ENCODE measurements around the gene ATP8A2. TPM values are rescaled to one million over a fixed set of nuclear protein-coding genes. Genes with fewer than 3 reads are reported as not detected.
A peak's percentile ranks its signal among the peaks of the same experiment; 100 is the strongest.

Gene ATP8A2
- total and polyA plus RNA-seq, 2 of the 8 experiments (the other 6 are each of a cell fraction or from before 2014, with no cell fraction given): 2.4 to 8.3 TPM

GRCh38 chr13:25602176-25602575 lies 230.4 kb downstream of the ATP8A2 start:
- Histone ChIP-seq H3K14ac (ENCODE audit: insufficient read length) (no peak overlapping the region), H3K23ac (ENCODE audit: insufficient read length) (no peak overlapping the region), H4K8ac (ENCODE audit: extremely low read depth, insufficient read depth, low read length) (no peak overlapping the region), H3K36me3 (ENCODE audit: control insufficient read depth in 2 of 4, insufficient read depth in 4 of 4, low read length in 3 of 4) (no peaks in the 10 kb centered on the region), H4K20me1 (replicated peaks in 1 of 2; ENCODE audit: control insufficient read depth in 1 of 2, insufficient read depth in 2 of 2, low read length in 2 of 2) (no peaks in the 10 kb centered on the region), H2BK20ac (ENCODE audit: low read length) (no peak overlapping the region), H4K5ac (ENCODE audit: insufficient read length, low read depth, low read length) (no peak overlapping the region), H3K23me2 (ENCODE audit: low read depth, low read length) (no peaks in the 10 kb centered on the region; the same call in 1 of the 2 replicates), H2AFZ (ENCODE audit: low read length) (no peak overlapping the region), H2BK120ac (replicated peaks; ENCODE audit: low read depth, low read length) (no peak overlapping the region), H2BK5ac (ENCODE audit: low read depth, low read length) (peak overlapping the region; percentile 12; the same call in 1 of the 2 replicates), H3K9ac (replicated peaks in 1 of 4; ENCODE audit: extremely low read depth in 1 of 4, low read depth in 3 of 4, low read length in 3 of 4) (no peak overlapping the region), H3K27me3 (replicated peaks in 1 of 4; ENCODE audit: control insufficient read depth in 3 of 4, extremely low read depth in 1 of 4, insufficient read depth in 3 of 4, low read length in 3 of 4) (no peaks in the 10 kb centered on the region), H3K9me3 (ENCODE audit: insufficient read depth in 2 of 2, low read depth in 1 of 2, low read length in 1 of 2) (no peaks in the 10 kb centered on the region), H4K91ac (replicated peaks; ENCODE audit: insufficient read length, low read length) (no peak overlapping the region), H3K18ac (ENCODE audit: extremely low read depth, low read length) (0 out of 2 replicates have a peak overlapping the region, but pooled peaks have one; percentile 13), H3K56ac (replicated peaks; ENCODE audit: insufficient read length, low read depth, low read length) (no peak overlapping the region), H2BK12ac (ENCODE audit: low read depth, low read length) (no peak overlapping the region), H3K79me2 (ENCODE audit: control insufficient read depth in 1 of 2, insufficient read depth in 2 of 2, low read length in 2 of 2) (no peaks in the 10 kb centered on the region), H3K27ac (ENCODE audit: low read depth, low read length) (no peak overlapping the region), H3K4me1 (replicated peaks in 1 of 4; ENCODE audit: control insufficient read depth in 3 of 4, insufficient read depth in 4 of 4, low read length in 3 of 4) (peaks cover 0 to 5% (median 1%) of the 10 kb centered on the region in 4 experiments; a peak in 2 of 7 replicates), H2AK5ac (ENCODE audit: low read depth, low read length) (no peak overlapping the region), H3K4me3 (ENCODE audit: extremely low read depth in 1 of 4, insufficient read depth in 2 of 4, low read depth in 3 of 4, low read length in 4 of 4) (no peak overlapping the region), H3K79me1 (ENCODE audit: low read depth, low read length) (no peaks in the 10 kb centered on the region), H2BK15ac (ENCODE audit: low read length) (no peak overlapping the region), H3K4ac (replicated peaks; ENCODE audit: insufficient read length, low read depth, low read length) (no peak overlapping the region), H3K4me2 (ENCODE audit: insufficient read depth in 1 of 2, low read depth in 2 of 2, low read length in 2 of 2) (no peak overlapping the region)
- DNase-seq (ENCODE audit: low read depth in 1 of 2, low spot score in 2 of 2) (peak in 1 of 2 experiments; percentile 5), FAIRE-seq (no peak)
- POLR2A ChIA-PET (ENCODE audit: partially characterized antibody): no interaction called here
- TF ChIP-seq RNF2 (IDR thresholded peaks at IDR 0.05; ENCODE audit: borderline replicate concordance, low read depth, low read length, missing control alignments, poor library complexity, severe bottlenecking) (no peak), KDM1A (IDR thresholded peaks at IDR 0.05; ENCODE audit: borderline replicate concordance, low read length) (no peak), RFX5 (IDR thresholded peaks at IDR 0.05; ENCODE audit: borderline replicate concordance, low read depth, low read length) (no peak), NANOG (IDR thresholded peaks at IDR 0.05; ENCODE audit: insufficient read depth, low read depth, low read length, poor library complexity, severe bottlenecking) (no peak), KDM5A (IDR thresholded peaks at IDR 0.05; ENCODE audit: low read length) (no peak), KDM4A (IDR thresholded peaks at IDR 0.05; ENCODE audit: low read depth, low read length, severe bottlenecking) (no peak), EP300 (IDR thresholded peaks at IDR 0.05; ENCODE audit: borderline replicate concordance in 1 of 2, low read depth in 2 of 2, low read length in 2 of 2) (no peak), CTCF (IDR thresholded peaks at IDR 0.05; ENCODE audit: control extremely low read depth in 1 of 3, insufficient read depth in 1 of 3, low read depth in 1 of 3, low read length in 3 of 3) (no peak), FOSL1 (IDR thresholded peaks at IDR 0.05; ENCODE audit: insufficient read depth, low read depth, low read length) (no peak)
- CTCF ChIA-PET (ENCODE audit: partially characterized antibody): no interaction called here
- WGBS, 2 experiments (ENCODE audit: extremely low coverage in 1 of 2, insufficient coverage in 1 of 2, insufficient read length in 1 of 2, insufficient replicate concordance in 2 of 2, low coverage in 1 of 2, low lambda C conversion rate in 2 of 2, missing lambda C conversion rate in 1 of 2): 67% methylated on average over 2 of the region's 2 CpGs; no CpG with 5 or more reads in 1 of the 2 experiments

Measured in H1 (cell line).